ENCODE results near the gene DAPK1. TPM values are rescaled to one million over a fixed set of nuclear protein-coding genes. Genes with fewer than 3 reads are reported as not detected.

The DAPK1 gene
- total RNA-seq, 2 experiments from 2014 or later: 3.9 to 5.6 TPM

GRCh38 chr9:87587356-87587745 is 89.7 kb downstream of the DAPK1 start:
- ATAC-seq (no peak), DNase-seq (no peak)
- Mint-ChIP-seq H3K36me3 (ENCODE audit: low read depth) (no peaks in the 10 kb centered on the region), H3K4me3 (no peak overlapping the region), H3K9me3 (ENCODE audit: low read depth) (peaks cover 2% of the 10 kb centered on the region), H3K27me3 (no peaks in the 10 kb centered on the region), H3K27ac (no peak overlapping the region), H3K4me1 (no peaks in the 10 kb centered on the region)
- POLR2A ChIA-PET: no interaction called here
- intact Hi-C loops (cut with DNase I, micrococcal nuclease): no loop called here
- CTCF ChIA-PET: no interaction called here

- POLR2A ChIA-PET: no interaction called here
- ATAC-seq (no peak), DNase-seq (no peak)
- Mint-ChIP-seq H3K36me3 (ENCODE audit: low read depth) (no peaks in the 10 kb centered on the region), H3K9me3 (ENCODE audit: low read depth) (peaks cover 2% of the 10 kb centered on the region), H3K27ac (no peak overlapping the region), H3K4me1 (no peaks in the 10 kb centered on the region), H3K4me3 (no peak overlapping the region), H3K27me3 (no peaks in the 10 kb centered on the region)
- intact Hi-C loops (cut with DNase I, micrococcal nuclease): no loop called here
- CTCF ChIA-PET: interaction anchor here (1.0 kb wide), 1 partner anchor 9 kb away, joined by 3 read pairs; no protein-coding TSS in a partner anchor
Observed at GRCh38 chr9:87587864-87588263, 90.2 kb downstream of the DAPK1 start.

DNA sequence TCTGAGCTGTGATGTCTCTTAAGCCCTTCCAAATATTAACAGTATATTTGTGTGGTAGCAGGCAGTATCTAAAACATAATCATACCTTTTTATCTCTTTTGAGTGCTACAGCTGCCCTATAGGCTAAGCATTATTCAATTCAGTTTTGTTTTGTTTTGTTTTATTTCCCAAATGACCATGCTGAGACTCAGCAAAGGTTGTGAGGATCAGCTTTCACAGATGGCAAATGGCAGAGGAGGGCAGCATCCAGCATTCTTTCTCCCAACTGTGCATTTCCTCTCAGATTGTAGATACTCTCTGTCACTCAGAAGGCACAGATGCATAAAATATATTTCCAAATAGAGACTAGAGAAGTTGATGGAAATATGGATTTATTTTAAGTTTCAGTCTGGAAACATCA is 90.7 kb downstream of the DAPK1 start:
- no peaks in the 10 kb centered on the region for H3K4me1 Mint-ChIP-seq
- ChIA-PET CTCF (interaction anchor here (1.0 kb wide), 1 partner anchor 10 kb away, joined by 3 read pairs; no protein-coding TSS in a partner anchor), POLR2A (no interaction called here)
- H3K27ac Mint-ChIP-seq: no peak overlapping the region
- H3K9me3 Mint-ChIP-seq (ENCODE audit: low read depth): peaks cover 2% of the 10 kb centered on the region
- ATAC-seq: no peak
- H3K36me3 Mint-ChIP-seq (ENCODE audit: low read depth): no peaks in the 10 kb centered on the region
- DNase-seq: no peak
- H3K27me3 Mint-ChIP-seq: no peaks in the 10 kb centered on the region
- intact Hi-C loops (cut with DNase I, micrococcal nuclease): no loop called here
- no peak overlapping the region for H3K4me3 Mint-ChIP-seq

DNA sequence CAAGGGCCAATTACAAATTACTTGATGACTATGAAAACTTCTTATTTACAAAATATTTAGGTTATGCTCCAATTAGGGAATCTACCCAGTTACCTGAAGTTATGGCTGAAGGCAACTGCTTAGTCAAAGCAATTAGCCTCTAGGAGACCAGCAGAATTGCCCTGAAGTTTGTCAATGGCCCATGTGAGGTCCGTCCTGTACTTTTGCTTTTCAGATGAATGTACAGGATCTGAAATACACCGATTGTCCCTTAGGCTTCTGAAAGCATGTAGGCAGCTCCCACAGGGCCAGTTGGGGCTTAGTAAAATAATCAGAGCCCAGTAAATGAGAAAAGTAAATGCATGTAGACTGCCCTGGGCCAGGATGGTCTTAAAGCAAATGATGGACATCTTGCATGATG is 93.3 kb downstream of the DAPK1 start:
- Mint-ChIP-seq H3K9me3 (ENCODE audit: low read depth) (no peaks in the 10 kb centered on the region), H3K4me1 (no peaks in the 10 kb centered on the region), H3K27ac (no peak overlapping the region), H3K4me3 (no peak overlapping the region), H3K36me3 (ENCODE audit: low read depth) (no peaks in the 10 kb centered on the region), H3K27me3 (no peaks in the 10 kb centered on the region)
- ATAC-seq (no peak), DNase-seq (no peak)
- POLR2A ChIA-PET: no interaction called here
- intact Hi-C loops (cut with DNase I, micrococcal nuclease): no loop called here
- CTCF ChIA-PET: no interaction called here

- ChIA-PET CTCF (interaction anchor here (0.6 kb wide), 1 partner anchor 739 kb away, joined by 3 read pairs; no protein-coding TSS in a partner anchor), POLR2A (no interaction called here)
- H3K27me3 Mint-ChIP-seq: no peaks in the 10 kb centered on the region
- H3K27ac Mint-ChIP-seq: no peak overlapping the region
- no peaks in the 10 kb centered on the region for H3K9me3 Mint-ChIP-seq (ENCODE audit: low read depth)
- no peak for DNase-seq
- H3K36me3 Mint-ChIP-seq (ENCODE audit: low read depth): no peaks in the 10 kb centered on the region
- H3K4me1 Mint-ChIP-seq: no peaks in the 10 kb centered on the region
- H3K4me3 Mint-ChIP-seq: no peak overlapping the region
- ATAC-seq: no peak
- intact Hi-C loops (cut with DNase I, micrococcal nuclease): no loop called here
Observed at GRCh38 chr9:87592554-87593358, 95.1 kb downstream of the DAPK1 start.

DNA sequence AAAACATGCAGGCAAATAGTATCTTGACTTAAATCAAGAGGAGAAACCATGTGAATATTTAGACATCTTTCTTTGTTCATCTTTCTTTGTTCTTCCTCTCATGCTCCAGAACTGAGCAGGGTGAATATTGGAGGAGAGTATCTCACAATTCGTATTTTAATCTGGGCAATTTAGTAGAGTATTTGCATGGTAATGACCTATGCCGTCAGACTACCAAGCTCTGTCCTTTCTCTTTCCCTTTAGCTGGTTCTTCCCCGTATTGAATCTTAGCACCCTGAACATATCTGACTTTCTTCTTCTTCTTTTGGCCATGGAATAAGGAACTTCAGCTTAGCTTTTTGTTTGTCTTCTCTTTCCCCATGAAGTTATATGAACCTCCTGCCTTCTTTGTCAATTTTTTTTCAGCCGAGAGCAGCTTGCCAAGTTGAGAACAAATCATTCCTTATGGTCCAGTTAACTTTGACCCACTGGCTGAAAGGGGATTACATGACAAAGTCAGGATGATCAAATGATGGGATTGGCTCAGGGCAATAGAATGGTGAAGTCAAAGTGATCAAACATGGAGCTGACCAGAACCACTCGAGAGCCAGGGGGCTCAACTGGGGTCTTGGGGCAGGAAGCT is 95.8 kb downstream of the DAPK1 start:
- intact Hi-C loops (cut with DNase I, micrococcal nuclease): no loop called here
- H3K27me3 Mint-ChIP-seq: no peaks in the 10 kb centered on the region
- DNase-seq (no peak), ATAC-seq (no peak)
- no peak overlapping the region for H3K4me3 Mint-ChIP-seq
- no peaks in the 10 kb centered on the region for H3K9me3 Mint-ChIP-seq (ENCODE audit: low read depth)
- CTCF ChIA-PET: interaction anchor here (0.6 kb wide), 1 partner anchor 739 kb away, joined by 3 read pairs; no protein-coding TSS in a partner anchor
- no peaks in the 10 kb centered on the region for H3K4me1 Mint-ChIP-seq
- H3K36me3 Mint-ChIP-seq (ENCODE audit: low read depth): no peaks in the 10 kb centered on the region
- POLR2A ChIA-PET: no interaction called here
- H3K27ac Mint-ChIP-seq: no peak overlapping the region

DNA sequence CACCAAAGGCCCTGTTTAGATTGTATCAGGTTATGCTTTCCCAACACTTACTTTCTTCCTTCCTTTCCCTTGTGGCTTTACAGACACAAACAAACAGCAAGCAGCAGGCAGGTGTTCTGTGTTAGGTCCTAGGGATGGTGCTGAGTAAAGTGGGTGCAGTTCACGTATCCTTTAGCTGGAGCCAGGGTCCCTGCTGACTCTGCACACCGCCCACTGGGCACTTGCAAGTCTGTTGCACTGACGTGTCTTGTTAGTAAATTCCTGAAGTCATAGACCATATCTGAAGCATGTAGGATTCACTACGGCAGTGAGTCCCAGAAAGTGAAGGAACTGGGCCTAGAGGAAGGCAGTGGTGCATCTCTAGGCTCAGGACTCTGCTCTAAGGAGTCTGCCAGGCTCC is 96.5 kb downstream of the DAPK1 start:
- H3K4me3 Mint-ChIP-seq: no peak overlapping the region
- no peaks in the 10 kb centered on the region for H3K4me1 Mint-ChIP-seq
- H3K9me3 Mint-ChIP-seq (ENCODE audit: low read depth): no peaks in the 10 kb centered on the region
- POLR2A ChIA-PET: no interaction called here
- DNase-seq (no peak), ATAC-seq (no peak)
- intact Hi-C loops (cut with DNase I, micrococcal nuclease): no loop called here
- H3K27ac Mint-ChIP-seq: no peak overlapping the region
- H3K27me3 Mint-ChIP-seq: no peaks in the 10 kb centered on the region
- H3K36me3 Mint-ChIP-seq (ENCODE audit: low read depth): no peaks in the 10 kb centered on the region
- CTCF ChIA-PET: interaction anchor here (1.1 kb wide), 1 partner anchor 73 kb away, joined by 3 read pairs; no protein-coding TSS in a partner anchor

DNA sequence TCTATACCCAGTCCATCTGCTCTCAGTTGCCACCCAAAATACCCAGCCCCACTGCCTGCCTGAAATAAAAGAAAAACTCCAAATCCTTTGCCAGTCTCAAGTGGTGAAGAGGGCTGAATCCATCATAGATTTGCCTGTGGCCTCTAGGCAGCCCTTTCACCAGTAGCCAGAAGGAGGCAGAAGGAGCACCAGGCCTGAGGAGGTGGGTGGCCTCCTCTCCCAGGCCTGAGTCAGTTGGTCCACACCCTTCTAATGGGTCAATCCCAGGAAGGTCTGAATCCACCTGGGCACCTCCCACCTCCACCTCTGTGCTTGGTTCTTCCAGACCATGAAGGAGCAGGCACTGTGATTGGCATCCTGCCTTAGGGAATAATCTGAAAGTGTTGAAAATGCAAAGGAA is 97.0 kb downstream of the DAPK1 start:
- intact Hi-C loops (cut with DNase I, micrococcal nuclease): no loop called here
- Mint-ChIP-seq H3K27me3 (no peaks in the 10 kb centered on the region), H3K4me3 (no peak overlapping the region), H3K9me3 (ENCODE audit: low read depth) (no peaks in the 10 kb centered on the region), H3K27ac (no peak overlapping the region), H3K36me3 (ENCODE audit: low read depth) (no peaks in the 10 kb centered on the region), H3K4me1 (no peaks in the 10 kb centered on the region)
- ChIA-PET POLR2A (no interaction called here), CTCF (interaction anchor here (1.1 kb wide), 1 partner anchor 74 kb away, joined by 3 read pairs; no protein-coding TSS in a partner anchor)
- no peak for DNase-seq
- no peak for ATAC-seq

DNA sequence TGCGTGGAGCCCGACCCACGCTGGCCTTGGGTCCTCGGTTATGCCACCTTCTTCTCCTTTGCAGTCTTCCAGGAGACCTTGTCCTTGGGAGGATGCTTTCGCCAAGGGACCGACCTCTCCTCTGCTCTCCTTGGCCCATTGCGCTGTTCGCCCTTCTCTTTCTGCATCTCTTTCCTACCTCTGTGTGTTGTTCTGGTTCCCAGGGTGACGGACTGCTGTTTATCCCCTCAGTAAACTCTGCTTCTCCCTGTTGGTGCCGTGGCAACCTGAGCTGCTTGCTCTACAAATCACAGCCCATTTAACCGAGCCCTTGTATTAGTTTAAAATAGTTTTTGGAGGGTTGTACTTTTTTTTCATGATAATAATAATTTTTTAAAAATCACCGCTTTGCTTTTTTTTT is 97.9 kb downstream of the DAPK1 start:
- ChIA-PET CTCF (no interaction called here), POLR2A (no interaction called here)
- intact Hi-C loops (cut with DNase I, micrococcal nuclease): no loop called here
- no peak for ATAC-seq
- Mint-ChIP-seq H3K27ac (no peak overlapping the region), H3K27me3 (no peaks in the 10 kb centered on the region), H3K36me3 (ENCODE audit: low read depth) (no peaks in the 10 kb centered on the region), H3K4me1 (no peaks in the 10 kb centered on the region), H3K4me3 (no peak overlapping the region), H3K9me3 (ENCODE audit: low read depth) (no peaks in the 10 kb centered on the region)
- DNase-seq: no peak

- H3K4me1 Mint-ChIP-seq: no peaks in the 10 kb centered on the region
- no peaks in the 10 kb centered on the region for H3K27me3 Mint-ChIP-seq
- no peak overlapping the region for H3K4me3 Mint-ChIP-seq
- ATAC-seq (no peak), DNase-seq (no peak)
- H3K27ac Mint-ChIP-seq: no peak overlapping the region
- POLR2A ChIA-PET: no interaction called here
- no peaks in the 10 kb centered on the region for H3K36me3 Mint-ChIP-seq (ENCODE audit: low read depth)
- intact Hi-C loops (cut with DNase I, micrococcal nuclease): no loop called here
- no peaks in the 10 kb centered on the region for H3K9me3 Mint-ChIP-seq (ENCODE audit: low read depth)
- CTCF ChIA-PET: interaction anchor here (0.6 to 1.1 kb wide), 3 partner anchors 17 to 256 kb away, joined by 3 read pairs; partner anchors contain the start of gene DAPK1
Observed at GRCh38 chr9:87596862-87597261, 99.2 kb downstream of the DAPK1 start.

GRCh38 chr9:87597710-87598443 is 100.2 kb downstream of the DAPK1 start:
- Mint-ChIP-seq H3K36me3 (ENCODE audit: low read depth) (no peaks in the 10 kb centered on the region), H3K9me3 (ENCODE audit: low read depth) (no peaks in the 10 kb centered on the region), H3K27me3 (peaks cover 3% of the 10 kb centered on the region), H3K27ac (no peak overlapping the region), H3K4me1 (no peaks in the 10 kb centered on the region), H3K4me3 (no peak overlapping the region)
- intact Hi-C loops (cut with DNase I, micrococcal nuclease): no loop called here
- ChIA-PET POLR2A (no interaction called here), CTCF (interaction anchor here (0.6 to 0.9 kb wide), 3 partner anchors 18 to 138 kb away, joined by 3 read pairs; no protein-coding TSS in a partner anchor)
- no peak for ATAC-seq
- no peak for DNase-seq

Data from activated CD4-positive, alpha-beta T cell treated with anti-CD3 and anti-CD28 coated beads for 36 hours (primary cell).